Medulla oblongata (tissue), 1 donor: ENCODE data around the gene ATP2B2.
A peak's percentile ranks its signal among the peaks of the same experiment; 100 is the strongest.

Source experiments
- DNase-seq: peaks from one replicate; pipeline ENCODE4 v3.0.0-alpha.2; 2015; ENCODE audit errors: extremely low spot score

The ATP2B2 gene

DNA sequence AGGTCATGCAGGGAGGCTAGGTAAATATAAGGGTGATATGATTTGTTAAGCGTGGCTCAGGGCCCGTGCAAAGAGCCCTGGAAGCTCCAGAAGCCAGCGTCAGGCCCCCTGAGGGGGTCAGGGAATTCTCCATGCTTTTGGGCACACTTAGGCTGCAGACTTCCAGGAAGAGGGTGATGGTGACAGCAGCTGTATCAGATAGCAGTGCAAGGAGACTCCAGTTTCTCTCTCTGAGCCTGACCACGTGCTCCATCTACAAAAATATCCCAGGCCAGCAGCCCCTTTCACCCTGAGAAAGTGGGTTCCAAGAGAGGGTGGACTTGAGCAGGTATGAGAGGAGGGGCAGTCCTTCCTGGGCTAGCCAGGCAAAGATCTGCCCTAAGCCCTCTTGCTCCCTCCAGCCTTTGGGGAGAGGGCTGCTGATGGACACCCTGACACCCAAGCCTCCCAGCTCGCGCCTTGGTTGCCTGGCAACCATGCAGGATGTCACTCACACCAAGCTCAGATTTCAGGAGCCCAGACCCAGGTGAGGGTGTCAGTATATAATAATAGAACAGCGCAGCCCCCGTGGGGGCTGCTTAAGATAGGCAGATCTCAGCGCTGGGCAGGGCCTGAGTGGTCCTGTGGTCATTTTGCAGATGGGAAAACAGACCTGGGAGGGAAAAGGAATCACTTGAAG is 35.8 kb downstream of the ATP2B2 start:
- no peak for DNase-seq

DNA sequence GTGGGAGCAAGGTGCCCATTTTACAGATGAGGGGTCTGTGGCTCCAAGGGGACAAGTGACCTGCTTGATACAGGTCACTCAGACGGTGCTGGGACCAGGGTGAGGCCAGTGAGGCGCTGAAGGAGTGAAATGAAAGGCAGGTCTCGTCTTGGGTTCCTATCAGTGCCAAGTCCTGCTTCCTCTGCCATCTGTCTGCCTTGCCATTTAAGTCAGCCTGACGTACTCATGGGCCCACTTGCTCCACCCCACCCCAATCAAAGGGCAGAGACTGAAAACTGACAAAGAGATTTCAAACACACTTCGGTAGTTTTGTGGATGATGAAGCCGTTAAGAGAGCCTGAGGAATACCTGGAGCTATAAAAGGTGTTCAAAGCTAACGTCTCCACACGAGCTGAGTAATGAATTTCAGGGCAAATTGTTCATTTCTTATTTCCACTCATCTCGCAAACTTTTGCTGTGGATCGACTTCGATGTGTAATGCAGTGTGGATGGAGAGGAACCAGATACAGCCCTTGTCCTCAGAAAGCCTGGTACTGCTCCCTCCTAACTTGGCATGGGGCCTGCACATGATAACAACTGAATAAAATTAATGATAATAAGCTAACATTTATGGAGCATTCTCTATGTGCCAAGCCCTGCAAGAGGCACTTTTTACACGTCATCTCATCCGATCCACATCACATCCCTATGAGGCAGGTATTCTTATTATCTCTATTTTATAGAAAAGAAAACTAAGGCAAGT is 36.6 kb downstream of the ATP2B2 start:
- no peak for DNase-seq

DNA sequence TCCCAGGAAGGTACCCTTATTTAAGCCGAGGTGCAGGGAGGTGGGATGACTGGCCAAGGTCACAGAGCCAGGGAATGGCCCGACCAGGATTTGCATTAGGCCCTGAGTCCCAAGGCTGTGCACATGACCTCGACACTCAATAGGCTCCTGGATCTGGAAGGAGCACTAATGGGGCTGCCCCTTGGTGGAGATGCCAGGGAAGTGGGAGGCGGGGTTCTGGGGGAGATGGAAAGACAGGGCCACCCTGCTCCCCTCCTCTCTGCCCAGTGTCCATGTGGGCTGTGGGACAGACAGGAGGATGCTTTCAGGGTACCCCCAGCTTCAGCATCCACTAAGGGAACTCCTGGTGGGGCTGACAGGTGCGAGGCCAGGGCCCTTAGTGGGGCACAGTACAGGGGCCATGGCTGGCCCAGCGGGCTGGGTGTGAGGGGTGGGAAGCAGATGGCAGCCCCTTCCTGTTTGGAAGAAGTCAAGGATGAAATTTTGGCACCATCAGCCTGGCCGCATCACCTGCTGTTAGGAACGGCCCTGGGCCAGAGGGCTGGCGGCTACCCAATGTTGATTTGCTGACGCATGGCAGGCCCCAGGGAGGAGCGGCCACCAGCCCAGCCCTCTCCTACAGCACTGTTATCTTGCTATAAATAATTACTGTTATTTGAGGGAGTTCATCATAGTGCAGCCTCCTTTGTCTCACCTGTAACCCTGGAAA is 37.3 kb downstream of the ATP2B2 start:
- no peak for DNase-seq

DNA sequence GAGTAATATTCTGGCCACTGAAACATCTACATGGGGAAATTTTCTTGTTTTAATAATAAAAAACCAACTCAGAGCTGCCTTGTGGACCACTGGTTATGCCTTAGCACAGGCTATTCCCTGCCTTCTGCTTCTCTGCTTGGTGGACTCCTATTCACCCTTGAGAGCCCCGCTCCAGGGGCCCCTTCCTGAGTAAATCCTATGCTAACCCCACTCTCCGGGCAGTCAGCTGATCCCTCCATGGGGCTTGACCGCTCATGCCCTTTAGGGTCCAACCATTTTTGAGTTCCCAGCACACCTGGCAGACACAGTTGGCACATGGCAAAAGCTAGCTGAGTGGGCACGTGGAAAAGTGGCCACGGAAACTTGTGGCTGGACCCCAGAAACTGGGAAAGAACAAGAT is 38.2 kb downstream of the ATP2B2 start:
- DNase-seq: no peak

DNA sequence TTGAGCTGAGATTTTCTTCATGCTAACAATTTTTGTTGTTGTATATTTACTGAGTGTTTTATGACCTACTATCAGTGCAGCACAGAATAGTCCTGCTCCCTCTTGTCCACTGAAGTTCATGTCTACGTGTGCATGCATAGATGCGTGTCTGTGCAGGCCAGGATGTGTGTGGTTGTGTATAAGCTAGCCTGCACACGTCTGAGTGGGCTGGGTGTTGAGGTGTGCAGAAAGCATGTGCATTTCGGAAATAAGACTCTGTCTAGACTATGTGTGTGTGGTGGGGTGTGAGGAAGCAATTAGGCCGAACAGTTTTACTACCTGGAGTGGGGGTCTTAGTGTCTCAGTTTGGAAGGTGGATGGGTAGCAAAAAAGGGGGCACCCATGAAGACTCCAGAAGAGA is 39.2 kb downstream of the ATP2B2 start:
- DNase-seq: no peak

DNA sequence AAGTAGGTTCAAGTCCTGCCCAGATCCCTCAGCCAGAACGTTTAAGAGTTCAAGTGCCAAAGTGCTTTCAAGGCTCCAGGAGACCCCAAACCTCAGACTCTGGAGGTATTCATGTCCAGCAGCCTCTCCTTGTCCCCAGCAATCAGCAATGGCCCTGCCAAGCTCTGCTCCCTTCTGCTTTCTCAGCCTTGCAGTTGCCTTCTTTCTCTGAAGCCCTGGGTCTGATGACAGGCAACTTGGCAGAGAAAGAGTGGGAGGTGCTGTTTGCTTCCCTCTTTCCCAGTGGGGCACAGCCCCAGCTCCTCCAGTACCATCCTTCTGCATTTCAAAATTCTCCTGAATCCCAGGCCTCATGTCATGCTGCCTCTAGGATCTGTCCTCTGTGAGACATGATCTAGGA is 40.2 kb downstream of the ATP2B2 start:
- no peak for DNase-seq

DNA sequence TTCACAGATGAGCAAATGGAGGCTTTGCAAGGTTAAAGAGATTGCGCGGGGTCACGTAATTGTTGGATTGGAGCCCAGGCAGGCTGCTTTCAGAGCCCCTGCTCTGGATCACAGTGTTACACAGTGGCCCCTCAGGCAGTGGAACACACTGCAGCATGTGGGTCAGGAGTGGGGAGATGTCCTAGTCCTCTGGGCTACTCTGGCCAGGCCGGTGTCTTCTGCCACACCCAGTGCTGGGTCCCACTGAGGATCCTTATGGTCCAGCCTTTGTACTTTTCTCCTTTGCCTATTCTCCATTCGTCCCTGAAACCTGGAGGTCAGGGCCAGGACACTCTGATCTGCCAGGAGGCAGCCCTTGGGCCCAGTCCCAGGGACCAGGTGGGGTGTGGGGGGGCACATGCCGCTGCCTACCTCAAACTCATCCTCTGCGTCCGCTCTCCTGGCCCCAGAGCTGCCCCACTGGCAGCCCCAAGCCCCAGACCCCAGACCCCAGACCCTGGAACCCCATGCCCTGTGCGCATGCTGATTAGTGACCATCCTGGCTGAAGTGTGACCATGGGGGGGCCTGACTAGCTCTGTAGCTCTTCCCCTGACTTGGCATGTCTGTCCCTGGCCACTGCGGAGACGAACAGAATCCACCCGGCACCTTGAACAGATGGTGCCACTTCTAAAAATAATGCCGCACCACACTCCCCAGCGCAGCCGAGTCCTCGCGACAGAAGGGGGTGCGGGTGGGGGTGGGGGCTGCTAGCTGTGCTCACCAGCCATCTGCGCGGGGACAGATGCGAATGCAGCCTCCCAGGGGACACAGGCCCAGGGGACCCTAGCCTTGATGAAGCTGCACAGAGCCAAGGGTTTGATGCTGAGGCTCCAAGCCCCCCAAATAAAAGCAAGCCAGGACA is 41.6 kb downstream of the ATP2B2 start:
- no peak for DNase-seq

DNA sequence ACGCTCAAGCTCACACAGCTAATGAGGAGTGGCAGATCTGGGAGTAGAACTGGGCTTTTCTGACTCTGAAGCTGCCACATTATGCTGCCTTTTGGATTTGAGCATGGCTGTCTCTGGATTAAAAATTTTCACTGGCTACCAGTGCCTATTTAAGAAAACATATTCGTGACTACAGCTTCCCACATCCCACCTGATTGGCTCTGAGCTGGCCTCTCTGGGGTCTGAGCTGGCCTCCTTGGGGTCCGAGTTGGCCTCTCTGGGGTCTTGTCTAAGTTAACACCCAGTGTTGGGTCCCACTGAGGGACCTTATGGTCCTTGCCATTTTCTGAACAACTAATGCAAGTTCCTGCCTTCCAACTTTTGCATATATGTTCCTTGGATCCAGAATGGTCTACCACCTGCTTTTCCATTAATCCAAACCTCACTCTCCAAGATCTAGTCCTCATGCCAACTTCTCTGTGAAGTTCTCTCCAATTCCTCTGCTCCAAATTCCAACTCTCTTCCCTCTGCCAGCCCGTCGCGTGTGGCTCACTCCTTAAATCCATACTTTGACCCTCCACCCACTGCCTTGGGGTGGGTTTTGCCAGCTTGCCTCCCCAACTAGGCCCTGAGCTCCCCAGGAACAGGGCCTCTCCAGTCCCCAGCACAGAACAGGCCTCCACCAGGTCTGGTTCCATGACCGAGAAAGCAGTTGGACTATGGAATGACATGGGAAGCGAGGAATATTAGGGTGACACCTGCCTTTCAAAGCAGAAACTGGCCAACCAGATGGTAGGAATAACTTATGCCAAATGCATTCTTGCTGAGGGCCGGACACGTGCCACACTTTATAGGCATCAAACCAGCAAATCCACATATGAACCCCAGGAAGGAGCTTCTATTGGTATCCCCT is 42.5 kb downstream of the ATP2B2 start:
- DNase-seq: no peak

DNA sequence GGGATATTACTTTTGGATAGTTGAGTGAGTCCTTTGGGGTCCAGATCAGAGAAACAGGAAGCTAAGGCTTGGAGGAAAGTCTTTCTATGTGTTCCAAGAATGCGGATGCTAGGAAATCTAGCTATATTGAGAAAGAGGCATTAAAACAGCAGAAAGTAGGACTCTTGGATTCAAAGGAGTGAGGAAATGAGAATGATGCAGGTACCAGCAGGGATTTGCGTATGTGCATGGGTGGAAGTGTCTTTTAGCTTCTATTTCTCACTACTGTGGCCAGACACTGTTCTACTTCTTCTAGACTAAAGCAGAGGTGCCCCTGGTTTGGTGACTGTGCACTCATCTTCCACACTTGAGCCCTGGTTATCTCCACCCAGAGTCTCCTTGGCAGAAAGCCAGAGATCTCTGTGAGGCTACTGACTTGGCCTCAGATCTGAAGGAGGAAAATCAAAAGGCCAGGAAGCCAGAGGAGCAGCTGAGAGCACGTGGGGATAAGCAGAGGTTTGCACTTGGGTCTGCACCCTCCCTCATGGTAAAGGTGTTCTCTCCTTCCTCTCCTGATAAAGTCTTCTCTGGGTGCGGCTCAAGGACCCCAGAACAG is 44.3 kb downstream of the ATP2B2 start:
- no peak for DNase-seq

DNA sequence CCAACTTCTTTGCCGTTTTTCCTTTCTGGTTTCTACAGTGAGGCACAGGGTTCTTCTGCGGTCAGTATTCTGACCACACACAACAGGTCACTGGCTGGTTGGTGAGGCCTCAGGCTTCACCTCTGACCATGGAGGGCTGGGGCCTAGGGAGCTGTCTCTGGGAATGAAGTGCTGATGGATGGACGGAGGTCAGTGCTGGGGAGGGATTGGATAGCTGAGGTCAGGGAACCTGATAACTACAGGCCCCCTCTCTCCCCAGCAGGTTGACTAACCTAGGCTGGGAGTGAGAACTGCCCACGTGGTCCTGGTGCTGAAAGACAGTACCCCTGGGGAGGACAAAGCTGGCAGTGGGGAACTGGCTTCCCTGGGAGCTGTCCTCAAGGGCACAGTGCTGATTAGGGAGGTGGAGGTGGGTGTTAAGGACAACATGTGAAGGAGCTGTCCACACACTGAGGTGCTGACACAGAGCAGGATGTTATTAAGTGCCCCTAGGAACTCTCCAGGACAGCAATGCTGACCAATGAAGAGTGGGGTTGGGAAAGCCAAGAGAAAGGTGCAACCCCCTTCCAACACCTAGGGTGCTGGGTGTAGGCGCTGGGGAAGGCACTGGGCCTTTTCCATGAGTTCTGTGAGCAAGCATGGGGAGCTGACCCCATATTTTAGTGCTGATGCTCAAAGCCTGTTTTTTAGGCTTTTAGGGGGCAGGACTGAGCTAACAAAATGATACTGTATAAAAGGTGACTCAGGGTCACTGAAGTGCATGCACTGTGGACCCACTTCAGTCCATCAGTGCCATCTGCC is 45.2 kb downstream of the ATP2B2 start:
- peak; percentile 27 for DNase-seq

DNA sequence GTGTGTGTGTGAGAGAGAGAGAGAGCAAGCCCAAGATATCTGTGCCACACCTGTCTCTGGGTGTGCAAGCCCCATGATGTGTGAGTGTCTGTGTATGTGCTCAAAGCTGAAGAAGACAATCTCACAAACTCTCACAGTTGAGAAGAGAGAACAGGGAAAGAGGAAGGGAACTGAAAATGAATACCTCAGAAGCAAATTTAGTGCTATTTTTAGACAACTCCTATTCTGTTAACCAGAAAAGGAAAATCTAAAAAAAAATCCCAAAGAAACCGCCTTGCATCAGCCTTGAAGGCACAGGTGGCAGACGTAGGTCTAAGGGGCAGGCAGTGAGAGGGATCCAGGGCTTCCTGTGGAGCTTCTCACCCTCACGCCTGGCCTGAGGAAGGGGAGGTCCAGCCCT is 47.8 kb downstream of the ATP2B2 start:
- no peak for DNase-seq

DNA sequence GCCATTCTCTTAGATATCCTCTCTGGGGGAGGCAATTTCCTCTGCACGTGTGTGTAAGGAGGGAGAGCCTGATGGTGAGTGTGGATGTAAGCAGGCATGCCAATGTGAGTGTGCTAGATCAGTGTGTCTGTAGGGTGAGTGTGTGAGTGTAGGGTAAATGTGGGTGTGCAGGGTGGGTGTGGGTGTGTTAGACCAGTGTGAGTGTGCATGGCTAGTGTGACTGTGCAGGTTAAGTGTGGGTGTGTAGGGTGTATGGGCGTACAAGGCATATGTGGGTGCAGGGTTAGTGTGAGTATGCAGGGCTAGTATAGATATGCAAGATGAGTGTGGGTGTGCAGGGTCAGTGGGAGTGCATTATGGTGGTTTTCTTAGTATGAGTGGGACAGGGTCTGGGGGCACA is 48.4 kb downstream of the ATP2B2 start:
- no peak for DNase-seq

DNA sequence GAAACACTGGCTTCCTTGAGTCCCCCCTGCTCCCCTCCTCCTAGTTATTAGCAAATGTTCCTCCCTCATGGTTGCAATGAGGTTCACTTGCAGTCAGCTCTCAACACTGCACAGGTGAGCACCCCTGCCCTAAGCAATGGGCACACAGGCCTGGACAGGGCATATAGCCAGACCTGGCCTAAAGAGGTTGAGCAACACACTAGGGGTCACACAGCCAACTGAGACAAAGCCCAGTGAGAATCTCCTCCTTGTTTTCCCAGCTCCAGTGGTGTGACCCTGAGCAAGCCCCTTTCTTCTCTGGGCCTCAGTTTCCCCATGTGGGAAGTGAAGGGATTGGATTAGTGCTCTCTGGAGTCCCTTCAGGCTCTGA is 49.9 kb downstream of the ATP2B2 start:
- DNase-seq: no peak

DNA sequence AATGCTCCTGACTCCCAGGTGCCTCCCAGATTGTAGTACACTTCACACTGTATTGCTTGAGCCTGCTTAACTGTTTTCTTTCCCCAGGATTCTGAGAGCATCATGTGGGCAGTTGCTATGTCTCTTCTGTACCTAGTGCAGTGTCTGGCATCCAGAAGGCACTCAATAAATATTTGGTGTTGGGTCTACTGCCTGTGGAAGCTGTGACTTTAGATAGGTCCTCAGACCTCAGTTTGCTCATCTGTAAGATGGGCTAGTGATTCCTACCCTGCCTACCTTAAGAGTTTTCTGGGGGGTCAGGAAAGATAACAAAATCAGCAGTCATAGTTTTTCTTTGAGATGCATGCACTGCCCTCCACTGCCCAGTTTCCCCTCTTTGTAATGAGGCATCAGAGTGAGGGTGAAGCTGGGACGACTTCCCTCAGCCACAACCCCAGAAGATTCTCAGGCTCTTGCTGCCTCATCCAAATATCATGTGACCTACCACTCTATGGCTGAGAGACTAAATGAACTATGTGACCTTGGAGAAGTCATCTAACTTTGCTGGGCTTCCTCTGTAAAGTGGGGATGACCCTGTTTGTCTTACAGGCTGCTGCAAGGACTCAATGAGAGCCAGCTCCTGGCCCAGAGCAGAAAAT is 50.4 kb downstream of the ATP2B2 start:
- no peak for DNase-seq

DNA sequence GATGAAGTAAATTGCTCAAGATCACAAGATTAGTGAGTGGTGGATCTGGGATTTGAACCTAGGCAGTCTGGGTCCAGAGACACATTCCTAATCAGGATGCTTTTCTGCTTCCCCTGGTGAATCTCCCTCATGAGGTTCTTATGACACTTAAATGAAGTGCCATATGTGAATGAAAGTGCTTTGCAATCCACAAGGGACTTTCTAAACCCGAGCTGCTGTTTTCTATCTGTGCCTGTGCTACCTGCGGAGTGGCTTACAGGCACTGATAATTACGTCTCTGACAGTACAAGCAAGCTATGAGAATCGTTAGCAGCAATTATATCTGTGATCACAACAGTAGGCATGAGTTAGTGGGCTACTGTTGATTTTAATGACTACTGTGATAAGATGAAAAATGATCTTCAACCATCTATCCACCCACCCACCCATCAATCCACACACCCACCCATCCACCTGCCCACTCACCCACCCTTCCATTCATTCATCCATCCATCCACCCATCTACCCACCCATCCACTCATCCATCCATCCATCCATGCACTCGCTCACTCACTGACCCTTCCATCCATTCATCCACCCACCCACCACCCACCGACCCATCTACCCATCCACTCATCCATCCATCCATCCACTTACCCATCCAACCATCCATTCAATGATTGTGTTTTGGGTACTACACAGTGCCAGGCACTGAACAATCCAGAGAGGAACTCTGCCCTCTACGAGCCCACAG is 51.8 kb downstream of the ATP2B2 start:
- no peak for DNase-seq

DNA sequence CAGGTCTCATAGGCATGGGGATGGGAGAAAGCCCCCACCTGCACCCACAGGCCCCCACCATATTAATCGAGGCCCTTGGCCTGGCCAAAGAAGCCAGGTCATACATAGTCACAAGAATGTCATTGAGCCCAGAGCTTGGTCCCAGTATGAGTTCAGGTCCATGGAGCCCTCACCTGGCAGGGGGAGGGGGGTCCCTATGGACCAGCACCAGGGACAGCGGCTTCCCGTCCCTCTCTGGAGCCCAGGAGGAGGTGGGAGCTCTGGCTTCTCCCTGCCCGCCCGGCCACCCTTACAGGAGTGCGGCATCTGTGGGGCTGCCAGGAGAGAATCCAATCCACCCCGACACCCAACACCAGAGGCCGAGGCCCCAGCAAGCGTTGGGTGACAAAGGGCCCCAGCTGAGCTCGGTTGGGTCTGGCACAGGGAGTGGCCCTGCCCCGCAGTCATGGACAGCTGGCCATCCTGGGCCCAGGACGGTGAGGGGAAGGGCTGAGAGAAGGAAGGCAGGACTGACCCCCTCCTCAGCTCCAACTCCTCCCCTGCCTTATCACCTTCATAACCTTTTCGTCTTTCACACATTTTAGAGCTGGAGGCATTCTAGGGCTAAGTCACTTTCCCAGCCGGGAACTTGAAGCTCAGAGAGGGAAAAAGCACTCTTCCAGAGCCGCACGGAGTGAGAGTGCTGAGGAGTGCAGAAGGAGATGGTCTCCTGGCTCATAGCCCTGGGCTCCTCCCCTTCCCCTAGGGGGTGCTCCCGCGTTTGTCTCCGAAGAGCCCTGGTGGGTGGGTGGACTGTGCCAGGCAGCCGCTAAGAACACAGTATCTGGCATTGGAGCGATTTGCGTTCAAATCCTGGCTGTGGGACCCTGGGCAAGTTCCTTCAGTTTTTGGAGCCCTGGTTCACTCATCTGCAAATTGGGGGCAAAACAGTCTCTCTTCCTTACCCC is 54.6 kb downstream of the ATP2B2 start:
- no peak for DNase-seq

DNA sequence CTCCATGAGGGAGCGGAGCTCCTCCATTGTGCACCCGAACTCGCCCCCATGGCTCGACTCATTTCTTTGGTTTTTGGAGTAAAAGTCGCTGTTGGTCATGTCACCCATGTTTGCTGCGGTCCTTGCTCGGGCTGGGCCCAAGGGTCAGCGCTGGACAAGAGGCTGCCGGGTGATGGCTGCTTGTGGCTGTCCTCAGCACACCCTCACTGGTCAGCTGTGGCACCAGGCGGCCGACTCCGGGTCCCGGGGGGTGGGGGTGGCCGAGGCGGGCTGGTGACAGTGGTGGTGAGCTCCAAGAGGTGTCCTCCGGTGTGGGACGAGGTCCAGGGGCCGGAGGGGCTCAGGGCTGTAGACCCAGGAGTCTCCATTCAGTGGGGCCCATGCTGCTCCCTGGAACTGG is 56.0 kb downstream of the ATP2B2 start:
- no peak for DNase-seq
